Measurements from ENCODE around the gene FARSA.

The FARSA gene

DNA sequence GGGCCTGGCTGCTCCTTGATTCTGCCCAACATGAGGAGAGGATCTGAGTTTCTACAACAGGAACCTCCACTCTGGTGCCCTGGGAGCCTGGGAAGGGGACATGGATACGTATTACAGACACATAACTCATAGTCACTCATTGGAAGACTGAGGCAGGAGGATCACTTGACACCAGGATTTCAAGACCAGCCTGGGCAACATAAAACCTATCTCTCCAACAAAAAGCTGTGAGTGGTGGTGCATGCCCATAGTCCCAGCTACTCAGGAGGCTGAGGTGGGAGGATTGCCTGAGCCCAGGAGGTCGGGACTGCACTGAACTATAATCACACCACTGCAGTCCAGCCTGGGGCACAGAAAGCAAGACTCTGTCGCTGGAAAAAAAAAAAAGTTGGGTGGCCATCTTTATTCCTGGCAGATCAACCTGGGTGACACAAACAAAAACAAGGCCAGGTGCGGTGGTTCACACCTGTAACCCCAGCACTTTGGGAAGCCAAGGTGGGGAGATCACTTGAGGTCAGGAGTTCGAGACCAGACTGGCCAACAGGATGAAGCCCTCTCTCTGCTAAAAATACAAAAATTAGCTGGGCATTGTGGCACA is 45.4 kb downstream of the FARSA start:
- no peak for DNase-seq

DNA sequence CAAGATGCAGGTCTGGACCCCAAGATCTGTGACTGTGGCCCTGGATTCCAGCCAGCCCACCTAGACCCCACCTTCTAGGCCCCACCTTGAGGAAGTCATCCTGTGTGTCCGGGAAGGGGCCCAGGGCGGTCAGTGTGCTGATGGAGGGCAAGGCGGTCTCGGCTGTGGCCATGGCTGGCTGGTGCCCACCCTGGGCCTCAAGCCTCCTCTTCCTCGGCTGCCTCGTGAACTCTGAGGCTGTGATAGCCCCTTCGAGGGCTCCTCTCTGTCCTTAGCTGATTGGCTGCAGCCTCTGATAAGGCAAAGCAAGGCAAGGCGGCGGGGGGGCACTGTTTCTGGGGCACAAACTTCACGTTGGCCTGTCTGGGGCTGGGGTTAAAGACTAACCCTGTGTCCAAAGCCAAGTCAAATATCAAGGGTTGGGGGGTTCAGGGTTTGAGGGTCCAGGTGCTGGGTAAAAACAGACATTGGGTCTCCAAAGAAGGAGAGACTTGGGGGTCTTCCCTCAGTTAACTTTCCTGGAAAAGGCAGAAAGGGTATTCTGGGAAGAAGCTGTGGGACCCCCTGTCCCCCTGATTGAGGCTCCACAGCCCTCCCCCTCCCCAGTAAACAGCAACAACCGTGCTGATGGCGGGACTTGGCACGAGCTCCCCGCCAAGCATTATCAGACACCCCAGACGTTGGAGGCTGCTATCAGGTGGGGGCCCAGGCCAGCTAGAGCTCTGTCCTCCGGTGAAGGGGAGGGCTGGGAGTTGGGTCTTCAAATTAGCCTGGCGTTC is 46.4 kb downstream of the FARSA start, which contains the start of gene KLF1:
TSS of gene KLF1 (minus strand) at position 233 of the 779 bp plus-strand sequence. CDS start at position 172, 61 bp downstream.
- no peak for DNase-seq

DNA sequence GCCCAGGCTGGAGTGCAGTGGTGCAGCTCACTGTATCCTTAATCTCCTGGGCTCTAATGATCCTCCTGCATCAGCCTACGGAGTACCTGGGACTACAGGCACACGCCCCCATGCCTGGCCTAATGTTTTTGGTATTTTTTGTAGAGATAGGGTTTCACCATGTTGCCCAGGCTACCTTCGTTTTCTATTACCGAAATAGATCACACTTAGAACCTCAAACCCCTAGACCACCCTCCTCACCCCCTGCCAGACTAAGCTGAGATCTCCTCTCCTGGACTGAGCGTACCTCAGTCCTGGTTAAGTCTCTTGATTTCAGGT is 46.9 kb downstream of the FARSA start:
- no peak for DNase-seq

DNA sequence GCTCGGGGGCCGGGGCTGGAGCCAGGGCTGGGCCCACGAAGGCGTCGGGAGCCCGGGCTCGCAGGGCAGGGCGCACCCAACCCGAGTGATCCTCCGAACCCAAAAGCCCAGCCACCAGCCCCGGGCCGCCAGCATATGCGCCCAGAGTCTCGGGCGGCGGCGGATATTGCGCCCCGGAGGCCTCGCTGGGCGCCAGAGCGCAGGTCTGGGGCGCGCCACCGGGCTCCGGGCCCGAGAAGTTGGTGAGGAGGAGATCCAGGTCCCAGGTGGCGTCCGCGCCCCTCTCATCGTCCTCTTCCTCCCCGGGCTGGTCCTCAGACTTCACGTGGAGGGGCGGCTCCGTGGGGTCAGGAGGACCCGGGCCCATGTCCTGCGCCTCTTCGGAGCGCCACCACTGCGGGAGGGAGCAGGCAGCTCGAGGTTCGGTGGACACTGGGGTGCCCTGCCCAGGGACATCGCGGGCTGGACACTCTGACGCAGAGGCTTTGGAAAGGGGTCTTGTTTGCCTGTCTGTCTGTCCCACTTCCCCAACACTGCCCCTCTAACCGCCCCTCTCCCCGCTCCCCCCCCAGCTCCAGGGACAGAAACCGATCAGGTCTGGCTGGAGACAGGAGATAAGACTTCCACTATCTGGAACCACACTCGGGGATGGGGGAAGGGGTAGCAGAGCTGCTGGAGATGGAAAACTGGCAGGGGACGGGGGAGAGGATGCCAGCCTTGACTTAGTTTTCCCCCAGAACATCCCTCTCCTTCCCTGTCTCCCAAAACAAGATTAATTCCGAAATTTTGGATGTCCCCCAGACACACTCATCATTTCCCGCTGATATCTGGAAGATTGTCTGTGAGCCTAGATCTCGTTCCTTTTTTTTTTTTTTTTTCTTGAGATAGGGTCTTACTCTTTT is 47.5 kb downstream of the FARSA start:
- no peak for DNase-seq

DNA sequence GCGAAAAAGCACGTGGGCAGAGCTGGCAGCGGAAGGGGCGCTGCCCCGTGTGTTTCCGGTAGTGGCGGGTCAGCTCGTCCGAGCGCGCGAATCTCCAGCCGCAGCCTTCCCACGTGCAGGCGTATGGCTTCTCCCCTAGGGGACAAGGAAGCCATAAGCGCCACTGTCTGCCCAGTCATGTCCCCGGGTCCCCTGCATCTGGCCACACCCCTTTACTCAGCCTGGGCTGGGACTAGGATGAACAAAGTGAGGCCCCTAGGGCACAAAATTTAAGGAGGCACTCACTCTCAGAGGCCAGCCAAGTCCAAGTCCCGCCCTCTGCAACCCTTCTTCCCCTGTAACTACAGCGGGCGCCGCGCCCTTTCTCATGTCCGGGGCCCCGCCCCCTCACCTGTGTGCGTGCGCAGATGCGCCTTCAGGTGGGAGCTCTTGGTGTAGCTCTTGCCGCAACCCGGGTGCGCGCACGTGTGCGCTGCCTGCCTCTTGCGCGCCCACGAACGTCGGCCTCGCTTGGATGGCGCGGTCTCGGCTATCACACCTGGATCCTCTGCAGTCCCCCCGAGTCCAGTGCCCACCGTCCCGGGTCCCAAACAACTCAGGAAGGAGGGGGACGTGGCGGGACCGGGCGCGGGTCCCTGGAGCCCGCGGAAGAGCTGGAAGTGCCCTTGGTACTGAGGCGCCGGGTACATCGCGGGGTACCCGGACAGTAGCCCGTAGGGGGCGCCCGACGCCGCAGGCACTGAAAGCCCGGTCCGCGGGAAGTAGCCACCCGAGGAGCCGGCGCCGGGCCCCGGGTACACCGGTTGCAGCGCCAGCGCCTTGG is 48.4 kb downstream of the FARSA start:
- DNase-seq: peak; percentile 69 to 80

DNA sequence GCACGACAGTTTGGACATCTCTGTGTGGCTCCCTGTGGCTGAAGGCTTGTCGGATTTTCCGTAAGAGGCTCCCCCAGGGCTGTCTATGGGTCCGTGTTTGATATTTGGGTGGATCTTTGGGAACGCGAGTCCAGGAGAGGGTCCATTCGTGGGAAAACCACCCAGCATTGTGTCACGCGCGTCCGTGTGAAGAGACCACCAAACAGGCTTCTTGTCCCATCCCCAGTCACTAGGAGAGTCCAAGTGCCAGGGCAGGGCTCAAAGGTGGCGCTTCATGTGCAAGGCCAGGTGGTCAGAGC is 48.9 kb downstream of the FARSA start:
- DNase-seq: no peak

DNA sequence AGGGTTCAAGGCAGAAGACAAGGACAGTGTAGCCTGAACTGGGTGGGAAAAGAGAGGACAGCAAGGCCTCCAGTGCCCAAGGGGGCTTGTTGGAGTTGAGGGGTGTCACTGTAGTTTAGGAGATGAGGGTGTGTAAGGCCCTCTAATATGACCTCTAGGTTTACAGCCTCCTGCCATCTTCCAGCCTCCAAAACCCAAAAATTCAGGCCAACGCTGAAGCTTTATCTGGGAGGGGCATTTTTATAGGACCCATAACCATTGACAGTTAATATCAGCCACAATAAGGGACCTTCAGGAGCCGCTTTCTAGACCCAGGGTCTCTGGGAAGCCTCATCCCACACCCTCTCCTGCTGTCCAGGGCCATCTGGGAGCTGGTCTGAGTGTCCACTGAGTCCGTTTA is 49.3 kb downstream of the FARSA start:
- DNase-seq: no peak

DNA sequence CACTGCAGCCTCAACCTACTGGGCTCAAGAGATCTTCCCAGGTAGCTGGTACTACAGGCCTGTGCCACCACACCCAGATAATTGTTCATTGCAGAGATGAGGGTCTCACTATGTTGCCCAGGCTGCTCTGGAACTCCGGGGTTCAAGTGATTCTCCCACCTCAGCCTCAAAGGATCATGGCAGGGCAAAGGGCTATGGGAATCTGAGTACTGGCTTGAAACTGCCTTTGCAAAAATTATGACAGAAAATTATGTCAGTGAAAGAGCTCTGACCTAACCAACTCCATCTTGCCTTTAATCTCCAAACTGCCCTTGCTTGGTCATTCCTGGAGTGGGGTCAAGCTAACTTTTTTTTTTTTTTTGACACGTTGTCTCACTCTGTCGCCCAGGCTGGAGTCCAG is 50.9 kb downstream of the FARSA start:
- DNase-seq: no peak

DNA sequence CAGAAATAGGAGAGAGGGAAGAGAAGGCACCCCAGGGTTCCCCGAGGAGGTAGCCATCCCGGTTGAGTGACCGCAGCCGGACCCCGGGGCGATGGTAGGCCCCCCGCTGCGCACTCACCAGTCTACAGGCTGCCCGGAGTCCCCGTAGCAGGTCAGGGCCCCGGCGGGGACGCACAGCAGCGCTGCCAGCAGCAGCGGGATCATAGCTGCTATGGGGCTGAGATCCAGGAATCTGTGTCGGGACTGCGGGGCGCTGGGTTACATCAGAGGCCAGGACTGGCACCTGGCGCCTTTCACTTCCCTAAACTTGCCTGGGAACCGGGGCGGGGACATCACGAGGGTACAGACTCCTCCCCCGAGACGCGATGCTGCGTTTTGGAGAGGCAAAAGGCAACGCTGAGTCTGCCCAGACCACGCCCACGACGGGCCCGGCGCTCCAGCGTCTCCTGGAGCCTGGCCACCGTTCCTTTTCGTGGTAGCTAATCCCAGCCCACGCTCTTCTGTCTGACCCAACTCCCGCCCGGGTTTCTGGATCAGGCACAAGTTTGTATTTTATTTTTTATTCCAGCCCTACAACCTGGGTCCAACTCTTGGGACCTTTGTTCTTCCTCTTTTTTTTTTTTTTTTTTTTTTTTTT is 52.2 kb downstream of the FARSA start, which contains the start of gene DNASE2:
TSS of gene DNASE2 (minus strand) at position 278 of the 637 bp plus-strand sequence. CDS start at position 204, 74 bp downstream.
- DNase-seq: peak; percentile 93 to 97

DNA sequence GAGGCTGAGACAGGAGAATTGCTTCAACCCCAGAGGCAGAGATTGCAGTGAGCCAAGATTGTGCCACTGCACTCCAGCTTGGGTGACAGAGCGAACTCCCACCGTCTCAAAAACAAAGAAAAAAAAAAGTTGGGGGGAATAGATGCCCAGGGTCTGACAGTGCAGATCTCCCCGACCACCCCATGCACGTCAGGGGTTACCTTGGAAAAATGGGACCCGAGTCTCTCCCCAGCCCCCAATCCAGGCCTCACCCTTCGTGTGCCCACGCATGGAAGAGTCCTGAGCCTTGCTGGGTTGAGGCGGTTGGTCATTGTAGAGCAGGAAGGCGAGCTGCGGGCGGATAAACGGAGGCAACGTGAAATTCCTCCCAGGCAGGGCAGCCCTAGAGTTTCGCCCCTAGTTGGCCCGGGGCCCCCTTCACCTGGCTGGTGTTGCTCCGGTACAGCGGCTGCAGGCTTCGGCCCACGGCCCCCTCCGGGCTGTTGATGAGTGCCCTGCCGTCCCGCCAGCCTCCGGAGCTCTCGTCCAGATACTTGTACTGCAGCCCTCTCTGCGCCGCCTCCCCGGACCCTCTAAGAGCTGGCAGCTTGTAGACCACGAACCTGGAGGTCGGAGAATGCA is 52.9 kb downstream of the FARSA start:
- peak in 1 of 2 experiments; percentile 50 for DNase-seq

DNA sequence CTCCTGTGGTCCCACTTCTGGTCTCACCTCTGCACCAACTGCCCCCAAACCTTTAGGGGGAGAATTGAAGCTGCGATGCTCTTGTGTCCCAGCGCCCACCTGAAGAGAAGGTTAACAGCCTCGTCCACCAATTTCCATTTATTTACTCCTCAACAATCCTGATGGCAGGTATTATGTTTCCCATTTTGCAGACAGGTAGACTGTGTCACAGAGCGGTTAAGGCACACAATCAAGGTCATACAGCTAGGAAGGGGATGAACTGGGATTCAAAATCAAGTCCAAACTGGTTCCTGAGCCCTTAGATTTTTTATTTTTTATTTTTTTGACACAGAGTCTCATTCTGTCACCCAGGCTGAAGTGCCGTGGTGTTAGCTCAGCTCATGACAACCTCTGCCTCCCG is 58.4 kb downstream of the FARSA start:
- no peak for DNase-seq

DNA sequence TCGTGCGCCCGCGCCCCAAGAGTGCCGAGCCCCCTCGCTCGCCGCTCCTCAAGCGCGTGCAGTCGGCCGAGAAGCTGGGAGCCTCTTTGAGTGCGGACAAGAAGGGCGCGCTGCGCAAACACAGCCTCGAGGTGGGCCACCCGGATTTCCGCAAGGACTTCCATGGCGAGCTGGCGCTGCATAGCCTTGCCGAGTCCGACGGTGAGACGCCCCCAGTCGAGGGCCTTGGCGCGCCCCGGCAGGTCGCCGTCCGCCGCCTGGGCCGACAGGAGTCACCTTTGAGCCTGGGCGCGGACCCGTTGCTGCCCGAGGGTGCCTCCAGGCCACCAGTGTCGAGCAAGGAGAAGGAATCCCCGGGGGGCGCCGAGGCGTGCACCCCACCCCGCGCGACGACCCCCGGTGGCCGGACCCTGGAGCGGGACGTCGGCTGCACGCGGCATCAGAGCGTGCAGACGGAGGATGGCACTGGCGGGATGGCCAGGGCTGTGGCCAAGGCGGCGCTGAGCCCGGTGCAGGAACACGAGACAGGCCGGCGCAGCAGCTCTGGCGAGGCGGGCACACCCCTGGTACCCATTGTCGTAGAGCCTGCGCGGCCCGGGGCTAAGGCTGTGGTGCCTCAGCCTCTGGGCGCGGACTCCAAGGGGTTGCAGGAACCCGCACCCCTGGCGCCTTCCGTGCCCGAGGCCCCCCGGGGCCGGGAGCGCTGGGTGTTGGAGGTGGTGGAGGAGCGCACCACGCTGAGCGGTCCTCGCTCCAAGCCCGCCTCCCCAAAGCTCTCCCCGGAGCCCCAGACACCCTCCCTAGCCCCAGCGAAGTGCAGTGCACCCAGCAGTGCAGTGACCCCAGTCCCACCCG is 59.4 kb downstream of the FARSA start:
- DNase-seq: no peak

DNA sequence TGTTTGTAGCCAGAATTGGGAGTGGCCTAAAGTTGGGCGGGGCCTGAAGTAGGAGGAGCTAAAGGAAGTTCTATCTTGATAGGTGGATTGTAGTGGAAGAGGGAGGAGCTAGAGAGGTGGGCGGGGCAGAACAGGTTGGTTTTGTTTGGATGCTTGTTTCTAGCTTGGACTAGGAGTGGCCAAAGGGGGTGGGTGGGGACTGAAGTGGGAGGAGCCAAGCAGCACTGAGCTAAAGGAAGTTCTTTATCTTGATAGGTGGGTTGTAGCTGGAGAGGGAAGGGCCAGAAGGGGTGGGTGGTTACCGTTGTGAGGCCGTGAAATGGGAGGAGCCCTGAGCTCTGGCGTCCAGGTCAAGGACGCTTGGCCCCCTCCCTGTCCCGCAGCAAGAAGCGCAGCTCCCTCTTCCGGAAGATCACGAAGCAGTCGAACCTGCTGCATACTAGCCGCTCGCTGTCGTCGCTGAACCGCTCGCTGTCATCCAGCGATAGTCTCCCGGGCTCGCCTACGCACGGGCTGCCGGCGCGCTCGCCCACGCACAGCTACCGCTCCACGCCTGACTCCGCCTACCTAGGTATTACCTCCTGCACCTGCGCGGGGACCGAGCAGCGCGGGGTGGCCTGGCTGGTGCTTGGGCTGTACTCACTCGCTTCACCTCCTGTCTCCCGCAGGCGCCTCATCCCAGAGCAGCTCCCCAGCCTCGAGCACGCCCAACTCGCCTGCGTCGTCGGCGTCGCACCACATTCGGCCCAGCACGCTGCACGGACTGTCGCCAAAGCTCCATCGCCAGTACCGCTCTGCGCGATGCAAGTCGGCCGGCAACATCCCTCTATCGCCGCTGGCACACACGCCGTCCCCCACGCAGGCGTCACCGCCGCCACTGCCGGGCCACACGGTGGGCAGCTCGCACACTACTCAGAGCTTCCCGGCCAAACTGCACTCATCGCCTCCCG is 60.3 kb downstream of the FARSA start:
- DNase-seq: no peak

Data from NCI-H524 (cell line).